ENCODE data around the gene GET4. TPM values are rescaled to one million over a fixed set of nuclear protein-coding genes. Genes with fewer than 3 reads are reported as not detected.
"Not testable (repeated sequence)": the region's sequence is repeated elsewhere in the genome, so short reads cannot be mapped to it uniquely, and the experiment has no call there.

Gene GET4
- total RNA-seq, 1 experiment from 2014 or later, result 44.8 TPM

DNA sequence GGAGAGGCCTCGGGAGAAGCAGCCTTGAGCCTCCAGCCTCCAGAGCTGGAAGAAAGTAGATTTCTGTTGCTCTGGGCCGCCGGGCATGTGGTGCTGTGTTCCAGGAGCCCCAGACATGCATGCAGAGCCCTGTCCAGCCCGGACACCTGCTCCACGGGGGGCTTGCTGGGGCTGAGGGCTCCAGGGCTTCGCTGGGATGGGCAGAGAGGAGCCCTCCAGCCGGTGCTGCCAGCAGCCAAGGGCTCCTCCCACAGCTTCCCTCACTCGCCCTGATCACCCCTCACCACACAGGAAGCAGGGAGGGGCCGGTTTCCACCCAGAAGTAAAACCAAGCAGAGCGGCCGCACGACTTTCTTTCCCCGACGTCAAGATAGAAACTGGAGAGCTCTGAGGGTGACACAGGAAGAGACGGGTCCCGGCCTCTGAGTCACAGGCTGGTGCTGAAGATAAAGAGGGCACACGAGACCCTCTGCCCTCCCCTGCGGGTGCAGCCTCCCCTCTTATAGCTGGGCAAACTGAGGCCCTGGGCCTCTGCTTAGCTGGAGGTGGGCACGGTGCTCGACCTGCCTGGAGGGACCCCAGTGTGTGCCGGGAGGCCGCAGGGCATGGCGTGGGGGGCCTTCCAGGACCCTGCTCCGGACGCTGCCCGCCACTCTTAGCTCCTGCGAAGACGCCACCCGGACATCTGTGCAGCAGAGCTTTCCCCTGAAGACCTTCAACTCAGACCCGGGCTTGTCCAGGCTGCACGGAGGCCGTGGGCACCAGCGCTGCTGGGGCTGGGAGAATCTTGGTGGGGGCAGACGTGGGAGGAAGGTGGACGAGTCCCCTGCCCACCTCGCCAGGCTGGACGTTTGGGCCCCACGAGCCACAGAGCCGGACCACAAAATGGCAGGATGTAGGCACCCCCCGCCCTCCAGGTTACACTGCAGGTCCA, 47.0 kb downstream of the GET4 start:
- Histone ChIP-seq H3K9ac (ENCODE audit: low read length) (no peak overlapping the region), H2AFZ (ENCODE audit: low read depth, low read length, poor library complexity, severe bottlenecking) (no peak overlapping the region), H4K20me1 (ENCODE audit: insufficient read depth) (no peaks in the 10 kb centered on the region), H3K4me1 (ENCODE audit: control insufficient read depth in 1 of 2, insufficient read depth in 2 of 2, low read length in 2 of 2) (peaks cover 0 to 13% of the 10 kb centered on the region in 2 experiments; a peak in 2 of 4 replicates), H3K9me3 (ENCODE audit: control insufficient read depth in 1 of 2, insufficient read depth in 1 of 2, low read depth in 1 of 2, low read length in 2 of 2) (no peaks in the 10 kb centered on the region), H3K4me3 (replicated peaks in 1 of 2; ENCODE audit: low read depth in 1 of 2, low read length in 2 of 2) (no peak overlapping the region), H3K4me2 (ENCODE audit: low read length) (no peak overlapping the region), H3K27ac (ENCODE audit: low read depth, low read length) (no peak overlapping the region), H3K36me3 (ENCODE audit: control insufficient read depth in 1 of 2, insufficient read depth in 2 of 2, low read length in 2 of 2) (no peaks in the 10 kb centered on the region), H3K27me3 (ENCODE audit: insufficient read depth, low read length) (no peaks in the 10 kb centered on the region), H3K9me2 (ENCODE audit: insufficient read depth) (no peaks in the 10 kb centered on the region), H3K79me2 (ENCODE audit: insufficient read depth, low read length) (no peaks in the 10 kb centered on the region)
- DNase-seq (ENCODE audit: low read depth, low spot score) (no peak), ATAC-seq (no peak)
- POLR2A ChIA-PET, result no interaction called here
- TF ChIP-seq POLR2AphosphoS5 (IDR thresholded peaks at IDR 0.05; ENCODE audit: low read depth, low read length), result no peak
- TF ChIP-seq, protein P1, sequence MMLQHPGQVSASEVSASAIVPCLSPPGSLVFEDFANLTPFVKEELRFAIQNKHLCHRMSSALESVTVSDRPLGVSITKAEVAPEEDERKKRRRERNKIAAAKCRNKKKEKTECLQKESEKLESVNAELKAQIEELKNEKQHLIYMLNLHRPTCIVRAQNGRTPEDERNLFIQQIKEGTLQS (IDR thresholded peaks at IDR 0.05), result no peak
- no peak for TF ChIP-seq POLR2A (IDR thresholded peaks at IDR 0.05; ENCODE audit: borderline replicate concordance, extremely low read depth, insufficient read depth, insufficient read length)
- TF ChIP-seq, protein P2, sequence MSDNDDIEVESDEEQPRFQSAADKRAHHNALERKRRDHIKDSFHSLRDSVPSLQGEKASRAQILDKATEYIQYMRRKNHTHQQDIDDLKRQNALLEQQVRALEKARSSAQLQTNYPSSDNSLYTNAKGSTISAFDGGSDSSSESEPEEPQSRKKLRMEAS (IDR thresholded peaks at IDR 0.05), result no peak
- TF ChIP-seq JUND (IDR thresholded peaks at IDR 0.05), result no peak
- no peak for TF ChIP-seq CBX3 (IDR thresholded peaks at IDR 0.05; ENCODE audit: low read depth)
- TF ChIP-seq ELF1 (IDR thresholded peaks at IDR 0.05; ENCODE audit: borderline replicate concordance, low read depth), result no peak
- TF ChIP-seq YY1 (IDR thresholded peaks at IDR 0.05; ENCODE audit: extremely low read depth, insufficient replicate concordance, low read depth, low read length), result no peak
- TF ChIP-seq SIN3A (IDR thresholded peaks at IDR 0.05; ENCODE audit: low read depth), result no peak
- no peak for TF ChIP-seq ZFX (IDR thresholded peaks at IDR 0.05)
- TF ChIP-seq TCF7L2 (IDR thresholded peaks at IDR 0.05; ENCODE audit: borderline replicate concordance, extremely low read depth, insufficient read depth, insufficient read length), result no peak
- TF ChIP-seq SRF (IDR thresholded peaks at IDR 0.05; ENCODE audit: low read depth), result no peak
- TF ChIP-seq CEBPB (IDR thresholded peaks at IDR 0.05; ENCODE audit: low read depth), result no peak
- TF ChIP-seq, protein P3, sequence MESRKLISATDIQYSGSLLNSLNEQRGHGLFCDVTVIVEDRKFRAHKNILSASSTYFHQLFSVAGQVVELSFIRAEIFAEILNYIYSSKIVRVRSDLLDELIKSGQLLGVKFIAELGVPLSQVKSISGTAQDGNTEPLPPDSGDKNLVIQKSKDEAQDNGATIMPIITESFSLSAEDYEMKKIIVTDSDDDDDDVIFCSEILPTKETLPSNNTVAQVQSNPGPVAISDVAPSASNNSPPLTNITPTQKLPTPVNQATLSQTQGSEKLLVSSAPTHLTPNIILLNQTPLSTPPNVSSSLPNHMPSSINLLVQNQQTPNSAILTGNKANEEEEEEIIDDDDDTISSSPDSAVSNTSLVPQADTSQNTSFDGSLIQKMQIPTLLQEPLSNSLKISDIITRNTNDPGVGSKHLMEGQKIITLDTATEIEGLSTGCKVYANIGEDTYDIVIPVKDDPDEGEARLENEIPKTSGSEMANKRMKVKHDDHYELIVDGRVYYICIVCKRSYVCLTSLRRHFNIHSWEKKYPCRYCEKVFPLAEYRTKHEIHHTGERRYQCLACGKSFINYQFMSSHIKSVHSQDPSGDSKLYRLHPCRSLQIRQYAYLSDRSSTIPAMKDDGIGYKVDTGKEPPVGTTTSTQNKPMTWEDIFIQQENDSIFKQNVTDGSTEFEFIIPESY (IDR thresholded peaks at IDR 0.05; ENCODE audit: extremely low read depth, insufficient replicate concordance, low read length), result no peak
- TF ChIP-seq EZH2 (IDR thresholded peaks at IDR 0.05), result no peak
- TF ChIP-seq SP1 (IDR thresholded peaks at IDR 0.05; ENCODE audit: low read depth), result no peak
- TF ChIP-seq FOSL1 (IDR thresholded peaks at IDR 0.05; ENCODE audit: low read depth), result no peak
- intact Hi-C loops (cut with micrococcal nuclease), result no loop called here
- BruUV-seq (replicated peaks), result no TSS peak
- CTCF ChIA-PET, result no interaction called here
- RAD21 ChIA-PET (ENCODE audit: low non-redundant PET in 1 of 2, low total read pairs in 2 of 2, uncharacterized antibody in 2 of 2, unreplicated experiment in 2 of 2), result no interaction called here

DNA sequence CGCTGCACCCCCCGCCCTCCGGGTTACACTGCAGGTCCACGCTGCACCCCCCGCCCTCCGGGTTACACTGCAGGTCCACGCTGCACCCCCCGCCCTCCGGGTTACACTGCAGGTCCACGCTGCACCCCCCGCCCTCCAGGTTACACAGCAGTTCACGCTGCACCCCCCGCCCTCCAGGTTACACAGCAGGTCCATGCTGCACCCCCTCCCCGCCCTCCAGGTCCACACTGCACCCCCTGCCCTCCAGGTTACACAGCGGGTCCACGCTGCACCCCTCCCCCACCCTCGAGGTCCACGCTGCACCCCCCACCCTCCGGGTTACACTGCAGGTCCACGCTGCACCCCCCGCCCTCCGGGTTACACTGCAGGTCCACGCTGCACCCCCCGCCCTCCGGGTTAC, 47.7 kb downstream of the GET4 start:
- H3K4me3 ChIP-seq (replicated peaks in 1 of 2; ENCODE audit: low read depth in 1 of 2, low read length in 2 of 2); ATAC-seq; H3K9me2 ChIP-seq (ENCODE audit: insufficient read depth); H2AFZ ChIP-seq (ENCODE audit: low read depth, low read length, poor library complexity, severe bottlenecking); DNase-seq (ENCODE audit: low read depth, low spot score); H3K79me2 ChIP-seq (ENCODE audit: insufficient read depth, low read length); CTCF ChIA-PET; H3K27me3 ChIP-seq (ENCODE audit: insufficient read depth, low read length); H3K27ac ChIP-seq (ENCODE audit: low read depth, low read length); H4K20me1 ChIP-seq (ENCODE audit: insufficient read depth); H3K9ac ChIP-seq (ENCODE audit: low read length); BruUV-seq (replicated peaks); intact Hi-C loops (cut with micrococcal nuclease); H3K9me3 ChIP-seq (ENCODE audit: control insufficient read depth in 1 of 2, insufficient read depth in 1 of 2, low read depth in 1 of 2, low read length in 2 of 2); POLR2A ChIA-PET; RAD21 ChIA-PET (ENCODE audit: low non-redundant PET in 1 of 2, low total read pairs in 2 of 2, uncharacterized antibody in 2 of 2, unreplicated experiment in 2 of 2); H3K36me3 ChIP-seq (ENCODE audit: control insufficient read depth in 1 of 2, insufficient read depth in 2 of 2, low read length in 2 of 2); H3K4me2 ChIP-seq (ENCODE audit: low read length): not testable (repeated sequence)
- H3K4me1 ChIP-seq (ENCODE audit: control insufficient read depth in 1 of 2, insufficient read depth in 2 of 2, low read length in 2 of 2), result peaks cover 0 to 13% of the 10 kb centered on the region in 2 experiments; a peak in 2 of 4 replicates
